ENCODE data around the gene CYP2U1.

Gene CYP2U1

GRCh38 chr4:107978716-107979451 is 47.5 kb downstream of the CYP2U1 start:
- H3K9ac ChIP-seq (ENCODE audit: insufficient read length), result no peak overlapping the region
- no peak for DNase-seq (ENCODE audit: low read depth, low spot score)
- H3K9me3 ChIP-seq (ENCODE audit: low read depth, low read length), result no peaks in the 10 kb centered on the region
- no peak overlapping the region for H3K27ac ChIP-seq
- TF ChIP-seq EZH2 (IDR thresholded peaks at IDR 0.05) (no peak), POLR2AphosphoS5 (IDR thresholded peaks at IDR 0.05; ENCODE audit: borderline replicate concordance, low read depth, low read length) (no peak), FOXP2 (optimal IDR thresholded peaks at IDR 0.05; ENCODE audit: control extremely low read depth, extremely low read length, insufficient read depth) (no peak)
- H3K36me3 ChIP-seq (ENCODE audit: insufficient read depth, low read length), result no peaks in the 10 kb centered on the region
- no peak overlapping the region for H3K4me3 ChIP-seq

GRCh38 chr4:107987916-107988762 is 56.8 kb downstream of the CYP2U1 start:
- no peak for DNase-seq (ENCODE audit: low read depth, low spot score)
- no peak overlapping the region for H3K9ac ChIP-seq (ENCODE audit: insufficient read length)

GRCh38 chr4:107988763-107989035 is 57.4 kb downstream of the CYP2U1 start:
- H3K9ac ChIP-seq (ENCODE audit: insufficient read length), result no peak overlapping the region
- DNase-seq (ENCODE audit: low read depth, low spot score), result no peak
- H3K36me3 ChIP-seq (ENCODE audit: insufficient read depth, low read length), result peaks cover 4% of the 10 kb centered on the region; the same call in 1 of the 2 replicates
- no peak for TF ChIP-seq EZH2 (IDR thresholded peaks at IDR 0.05)
- TF ChIP-seq POLR2AphosphoS5 (IDR thresholded peaks at IDR 0.05; ENCODE audit: borderline replicate concordance, low read depth, low read length), result no peak
- no peak for TF ChIP-seq FOXP2 (optimal IDR thresholded peaks at IDR 0.05; ENCODE audit: control extremely low read depth, extremely low read length, insufficient read depth)
- no peaks in the 10 kb centered on the region for H3K9me3 ChIP-seq (ENCODE audit: low read depth, low read length)
- peak overlapping the region; percentile 96 for H3K4me3 ChIP-seq
- H3K27ac ChIP-seq, result no peak overlapping the region

More at GRCh38 chr4:107987916-107988762, 56.8 kb downstream of the CYP2U1 start:
- Histone ChIP-seq H3K27ac (no peak overlapping the region), H3K4me3 (no peak overlapping the region), H3K9me3 (ENCODE audit: low read depth, low read length) (no peaks in the 10 kb centered on the region), H3K36me3 (ENCODE audit: insufficient read depth, low read length) (no peaks in the 10 kb centered on the region; the same call in 1 of the 2 replicates)
- TF ChIP-seq EZH2 (IDR thresholded peaks at IDR 0.05), result no peak
- no peak for TF ChIP-seq POLR2AphosphoS5 (IDR thresholded peaks at IDR 0.05; ENCODE audit: borderline replicate concordance, low read depth, low read length)
- no peak for TF ChIP-seq FOXP2 (optimal IDR thresholded peaks at IDR 0.05; ENCODE audit: control extremely low read depth, extremely low read length, insufficient read depth)

GRCh38 chr4:107989162-107989536 is 57.8 kb downstream of the CYP2U1 start:
- TF ChIP-seq FOXP2 (optimal IDR thresholded peaks at IDR 0.05; ENCODE audit: control extremely low read depth, extremely low read length, insufficient read depth) (no peak), POLR2AphosphoS5 (IDR thresholded peaks at IDR 0.05; ENCODE audit: borderline replicate concordance, low read depth, low read length) (no peak)
- Histone ChIP-seq H3K27ac (no peak overlapping the region), H3K9me3 (ENCODE audit: low read depth, low read length) (no peaks in the 10 kb centered on the region), H3K9ac (ENCODE audit: insufficient read length) (peak overlapping the region; percentile 76), H3K4me3 (peak overlapping the region; percentile 96), H3K36me3 (ENCODE audit: insufficient read depth, low read length) (peaks cover 8% of the 10 kb centered on the region; the same call in 1 of the 2 replicates)
- no peak for DNase-seq (ENCODE audit: low read depth, low spot score)

- H3K9ac ChIP-seq (ENCODE audit: insufficient read length), result peak within 1 kb of the TSS; percentile 89
- peak within 1 kb of the TSS; percentile 96 for H3K4me3 ChIP-seq
- H3K9me3 ChIP-seq (ENCODE audit: low read depth, low read length), result no peaks in the 10 kb centered on the region
- peaks cover 14% of the 10 kb centered on the region for H3K36me3 ChIP-seq (ENCODE audit: insufficient read depth, low read length)
- TF ChIP-seq POLR2AphosphoS5 (IDR thresholded peaks at IDR 0.05; ENCODE audit: borderline replicate concordance, low read depth, low read length) (peak; percentile 91), EZH2 (IDR thresholded peaks at IDR 0.05) (no peak), FOXP2 (optimal IDR thresholded peaks at IDR 0.05; ENCODE audit: control extremely low read depth, extremely low read length, insufficient read depth) (peak; percentile 89)
- DNase-seq (ENCODE audit: low read depth, low spot score), result peak; percentile 30
- no peak within 1 kb of the TSS for H3K27ac ChIP-seq
Measured at GRCh38 chr4:107989537-107990386, 58.4 kb downstream of the CYP2U1 start, which contains the start of gene HADH. HADH (plus strand) TSS chr4:107989889; CDS start chr4:107989933, 44 bp downstream.

- peak overlapping the region; percentile 96 for H3K4me3 ChIP-seq
- DNase-seq (ENCODE audit: low read depth, low spot score), result no peak
- no peak for TF ChIP-seq FOXP2 (optimal IDR thresholded peaks at IDR 0.05; ENCODE audit: control extremely low read depth, extremely low read length, insufficient read depth)
Measured at GRCh38 chr4:107991945-107992630, 60.7 kb downstream of the CYP2U1 start.

GRCh38 chr4:107993969-107994368 is 62.6 kb downstream of the CYP2U1 start:
- no peak overlapping the region for H3K4me3 ChIP-seq
- no peak overlapping the region for H3K27ac ChIP-seq
- peak overlapping the region; percentile 52 for H3K9ac ChIP-seq (ENCODE audit: insufficient read length)
- TF ChIP-seq FOXP2 (optimal IDR thresholded peaks at IDR 0.05; ENCODE audit: control extremely low read depth, extremely low read length, insufficient read depth), result no peak
- TF ChIP-seq POLR2AphosphoS5 (IDR thresholded peaks at IDR 0.05; ENCODE audit: borderline replicate concordance, low read depth, low read length), result no peak
- TF ChIP-seq EZH2 (IDR thresholded peaks at IDR 0.05), result no peak
- H3K36me3 ChIP-seq (ENCODE audit: insufficient read depth, low read length), result peaks cover 55% of the 10 kb centered on the region
- no peaks in the 10 kb centered on the region for H3K9me3 ChIP-seq (ENCODE audit: low read depth, low read length)
- DNase-seq (ENCODE audit: low read depth, low spot score), result no peak

More at GRCh38 chr4:107991945-107992630, 60.7 kb downstream of the CYP2U1 start:
- H3K9ac ChIP-seq (ENCODE audit: insufficient read length), result peak overlapping the region; percentile 7
- peaks cover 37% of the 10 kb centered on the region for H3K36me3 ChIP-seq (ENCODE audit: insufficient read depth, low read length)
- H3K9me3 ChIP-seq (ENCODE audit: low read depth, low read length), result no peaks in the 10 kb centered on the region
- no peak overlapping the region for H3K27ac ChIP-seq
